GM23338 (cell line): ENCODE measurements around the gene SERPINE2. TPM values are rescaled to one million over a fixed set of nuclear protein-coding genes. Genes with fewer than 3 reads are reported as not detected.

Experiments
- ATAC-seq: fragments of 200-7000 bp; cut with Tn5 transposase; 3 replicates; pipeline ENCODE4 v1.9.1; 2020
- DNase-seq: peaks from one replicate; pipeline ENCODE4 v3.0.0-alpha.2; 2015; ENCODE audit warnings: low spot score
- H2AFZ ChIP-seq: fragments of 200-600 bp; sonication (generic); 2 replicates; pipeline ENCODE4 v1.8.0; 2016; ENCODE audit warnings: antibody characterized with exemption, mild to moderate bottlenecking, moderate library complexity
- H3F3A ChIP-seq: fragments of 200-600 bp; sonication (generic); replicated peaks from 2 replicates; pipeline ENCODE4 v1.8.0; 2017; ENCODE audit warnings: antibody characterized with exemption, mixed run types, low read depth
- H3K27ac ChIP-seq: fragments of 200-600 bp; sonication (generic); 2 replicates; pipeline ENCODE4 v1.6.1; 2016; ENCODE audit warnings: low read depth
- H3K27me3 ChIP-seq: fragments of 200-600 bp; sonication (generic); 2 replicates; pipeline ENCODE4 v1.8.0; 2016; ENCODE audit warnings: mild to moderate bottlenecking, mixed run types, moderate library complexity; ENCODE audit not compliant: insufficient read depth
- H3K36me3 ChIP-seq: fragments of 200-600 bp; sonication (generic); 2 replicates; pipeline ENCODE4 v1.8.0; 2016; ENCODE audit warnings: mild to moderate bottlenecking; ENCODE audit not compliant: insufficient read depth
- H3K4me1 ChIP-seq: fragments of 200-600 bp; sonication (generic); 2 replicates; pipeline ENCODE4 v1.8.0; 2016; ENCODE audit warnings: mild to moderate bottlenecking, moderate library complexity; ENCODE audit not compliant: insufficient read depth
- H3K4me2 ChIP-seq: fragments of 200-600 bp; sonication (generic); 2 replicates; pipeline ENCODE4 v1.7.1; 2017; ENCODE audit warnings: mixed run types
- H3K4me3 ChIP-seq: fragments of 200-600 bp; sonication (generic); 2 replicates; pipeline ENCODE4 v1.6.1; 2016; ENCODE audit warnings: mixed run types
- H3K79me2 ChIP-seq: fragments of 200-600 bp; sonication (generic); replicated peaks from 2 replicates; pipeline ENCODE4 v1.8.0; 2017; ENCODE audit warnings: mild to moderate bottlenecking; ENCODE audit not compliant: insufficient read depth
- H3K9me2 ChIP-seq: fragments of 200-600 bp; sonication (generic); 2 replicates; pipeline ENCODE4 v1.8.0; 2017; ENCODE audit not compliant: insufficient read depth
- H4K20me1 ChIP-seq: fragments of 200-600 bp; sonication (generic); replicated peaks from 2 replicates; pipeline ENCODE4 v1.8.0; 2017; ENCODE audit warnings: mild to moderate bottlenecking; ENCODE audit not compliant: insufficient read depth
- H3K27ac Mint-ChIP-seq: 2 replicates; pipeline ENCODE4 v1.8.0; 2020; ENCODE audit warnings: inconsistent platforms, mild to moderate bottlenecking, moderate library complexity, mixed read lengths
- H3K27me3 Mint-ChIP-seq: 3 replicates; pipeline ENCODE4 v1.8.0; 2022; ENCODE audit warnings: low read depth, mild to moderate bottlenecking, moderate library complexity, mixed read lengths, inconsistent platforms; ENCODE audit not compliant: insufficient read depth, poor library complexity
- H3K36me3 Mint-ChIP-seq: 3 replicates; pipeline ENCODE4 v1.8.0; 2021; ENCODE audit warnings: low read depth, mild to moderate bottlenecking, inconsistent platforms, moderate library complexity, mixed read lengths
- H3K4me1 Mint-ChIP-seq: 3 replicates; pipeline ENCODE4 v1.8.0; 2020; ENCODE audit warnings: mild to moderate bottlenecking, inconsistent platforms, mixed read lengths
- H3K4me3 Mint-ChIP-seq: 3 replicates; pipeline ENCODE4 v1.8.0; 2021; ENCODE audit warnings: moderate library complexity, mild to moderate bottlenecking, inconsistent platforms, mixed read lengths
- H3K9me3 Mint-ChIP-seq: 3 replicates; pipeline ENCODE4 v1.8.0; 2020; ENCODE audit warnings: moderate library complexity, mild to moderate bottlenecking, inconsistent platforms, mixed read lengths
- CREB1 ChIP-seq: fragments of 250-450 bp; sonication (Bioruptor Pico); IDR thresholded peaks from 2 replicates; pipeline ENCODE4 v1.5.0; 2020; ENCODE audit warnings: low read depth, mild to moderate bottlenecking, moderate library complexity
- EZH2 ChIP-seq: fragments of 200-600 bp; sonication (generic); IDR thresholded peaks from one replicate; pipeline ENCODE4 v1.8.0; 2017; ENCODE audit warnings: antibody characterized with exemption, mild to moderate bottlenecking, low read depth; ENCODE audit not compliant: unreplicated experiment
- EZH2phosphoT487 ChIP-seq: fragments of 200-600 bp; sonication (generic); IDR thresholded peaks from one replicate; pipeline ENCODE4 v1.8.1; 2018; ENCODE audit warnings: antibody characterized with exemption; ENCODE audit not compliant: unreplicated experiment
- NANOG ChIP-seq: IDR thresholded peaks from 2 replicates; pipeline ENCODE4 v1.6.1; 2016; ENCODE audit warnings: antibody characterized with exemption, borderline replicate concordance
- POLR2AphosphoS5 ChIP-seq: IDR thresholded peaks from 2 replicates; pipeline ENCODE4 v1.6.1; 2016; ENCODE audit warnings: antibody characterized with exemption, low read depth
- STAT1 ChIP-seq: IDR thresholded peaks from one replicate; pipeline ENCODE4 v1.6.1; 2016; ENCODE audit warnings: antibody characterized with exemption; ENCODE audit not compliant: unreplicated experiment
- ZNF331 ChIP-seq: fragments of 250-450 bp; sonication (Bioruptor Pico); IDR thresholded peaks from 2 replicates; pipeline ENCODE4 v1.5.0; 2020; ENCODE audit warnings: low read depth, mild to moderate bottlenecking, moderate library complexity
- polyA plus RNA-seq: library from polyadenylated mRNA; unstranded; fragments of >200 nt; fragmentation: Nextera tagmentation; extraction: Ambion mirVana; gene quantifications from 2 replicates; pipeline ENCODE4 v1.2.1, GENCODE V29; 2016
- total RNA-seq: library from RNA; depleted of rRNA; stranded (reverse); fragments of >200 nt; shearing (Covaris generic); gene quantifications from 2 replicates; pipeline ENCODE4 v1.2.3, GENCODE V29; 2014
- TF ChIP-seq, protein P1 (sequence below): IDR thresholded peaks from 2 replicates; pipeline ENCODE4 v1.6.1; 2016; ENCODE audit warnings: antibody characterized with exemption
- TF ChIP-seq, protein P2 (sequence below): fragments of 250-450 bp; sonication (Bioruptor Pico); IDR thresholded peaks from 2 replicates; pipeline ENCODE4 v1.5.0; 2020; ENCODE audit warnings: mild to moderate bottlenecking, moderate library complexity
- TF ChIP-seq, protein P3 (sequence below), 2 experiments: fragments of 200-600 bp in 1 of 2; sonication (generic) in 1 of 2; conservative IDR thresholded peaks; 2 replicates each; pipeline versions ENCODE4 v1.5.1 to v1.6.1; 2016 to 2017; ENCODE audit warnings: antibody characterized with exemption in 2 of 2, low read depth in 2 of 2, mild to moderate bottlenecking in 2 of 2, moderate library complexity in 1 of 2

The SERPINE2 gene
- total and polyA plus RNA-seq, 2 experiments from 2014 or later: 38.6 to 44.2 TPM

DNA sequence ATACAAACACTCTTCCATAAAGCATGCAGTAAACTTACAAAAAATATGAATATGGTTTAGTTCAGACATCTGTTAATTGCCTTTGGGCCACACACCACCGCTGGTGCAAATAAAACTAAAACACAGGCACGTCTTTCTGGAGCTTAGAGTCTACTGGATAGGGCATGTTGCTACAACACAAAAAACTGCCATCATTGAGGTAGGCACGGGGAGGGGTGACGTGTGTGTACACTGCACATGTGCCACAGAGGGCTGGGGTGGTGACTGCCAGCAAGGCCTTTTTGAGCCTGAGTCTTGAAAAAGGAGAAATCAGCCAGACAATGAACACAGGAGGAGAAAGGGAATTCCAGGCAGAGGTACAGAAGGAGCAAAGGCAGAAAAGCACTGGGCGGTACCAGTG is 5.1 kb downstream of the SERPINE2 start:
- H3K27me3 ChIP-seq: peaks cover 18% of the 10 kb centered on the region
- H3K4me1 Mint-ChIP-seq: peaks cover 37% of the 10 kb centered on the region
- H3K4me3 ChIP-seq: no peak overlapping the region
- H3K27ac Mint-ChIP-seq: no peak overlapping the region
- peaks cover 15% of the 10 kb centered on the region for H4K20me1 ChIP-seq
- H3K79me2 ChIP-seq: peaks cover 51% of the 10 kb centered on the region
- H3F3A ChIP-seq: no peaks in the 10 kb centered on the region
- no peak for ATAC-seq
- H3K4me1 ChIP-seq: peaks cover 40% of the 10 kb centered on the region
- H3K36me3 ChIP-seq: no peaks in the 10 kb centered on the region
- no peak overlapping the region for H2AFZ ChIP-seq
- H3K4me3 Mint-ChIP-seq: no peak overlapping the region
- no peak overlapping the region for H3K27ac ChIP-seq
- no peaks in the 10 kb centered on the region; the same call in 2 of the 3 replicates for H3K9me3 Mint-ChIP-seq
- H3K9me2 ChIP-seq: no peaks in the 10 kb centered on the region
- no peak overlapping the region for H3K4me2 ChIP-seq
- no peak for DNase-seq
- peaks cover 6% of the 10 kb centered on the region for H3K36me3 Mint-ChIP-seq
- TF ChIP-seq CREB1 (CRISPR knock-in tag): no peak
- TF ChIP-seq ZNF331 (CRISPR knock-in tag): no peak
- TF ChIP-seq EZH2: no peak
- TF ChIP-seq, protein P1, sequence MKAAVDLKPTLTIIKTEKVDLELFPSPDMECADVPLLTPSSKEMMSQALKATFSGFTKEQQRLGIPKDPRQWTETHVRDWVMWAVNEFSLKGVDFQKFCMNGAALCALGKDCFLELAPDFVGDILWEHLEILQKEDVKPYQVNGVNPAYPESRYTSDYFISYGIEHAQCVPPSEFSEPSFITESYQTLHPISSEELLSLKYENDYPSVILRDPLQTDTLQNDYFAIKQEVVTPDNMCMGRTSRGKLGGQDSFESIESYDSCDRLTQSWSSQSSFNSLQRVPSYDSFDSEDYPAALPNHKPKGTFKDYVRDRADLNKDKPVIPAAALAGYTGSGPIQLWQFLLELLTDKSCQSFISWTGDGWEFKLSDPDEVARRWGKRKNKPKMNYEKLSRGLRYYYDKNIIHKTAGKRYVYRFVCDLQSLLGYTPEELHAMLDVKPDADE: no peak
- TF ChIP-seq STAT1: no peak
- no peak for TF ChIP-seq NANOG
- peaks cover 22% of the 10 kb centered on the region for H3K27me3 Mint-ChIP-seq

DNA sequence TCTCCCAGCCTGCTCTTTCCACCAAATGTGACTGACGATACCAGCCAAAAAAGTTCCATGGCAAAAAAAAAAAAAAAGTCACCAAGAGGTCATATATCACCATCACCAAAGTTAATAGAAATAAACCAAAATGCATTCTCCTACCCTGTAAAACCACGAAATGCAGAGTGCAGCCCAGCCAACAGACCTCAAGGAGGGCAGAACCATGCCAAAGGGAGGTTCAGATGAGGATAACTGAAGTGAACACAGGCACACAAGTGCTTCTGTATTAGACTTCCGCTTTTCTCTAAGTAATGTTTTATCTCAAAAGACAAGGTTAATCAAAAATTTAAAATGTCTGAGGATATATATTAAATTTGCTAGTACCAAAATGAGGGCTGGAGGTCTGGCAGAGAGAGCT is 5.5 kb downstream of the SERPINE2 start:
- Mint-ChIP-seq H3K4me3 (no peak overlapping the region), H3K9me3 (no peaks in the 10 kb centered on the region; the same call in 2 of the 3 replicates), H3K4me1 (peaks cover 41% of the 10 kb centered on the region), H3K27me3 (peaks cover 22% of the 10 kb centered on the region), H3K27ac (no peak overlapping the region), H3K36me3 (peaks cover 6% of the 10 kb centered on the region)
- H3K27ac ChIP-seq: no peak overlapping the region
- H4K20me1 ChIP-seq: peaks cover 15% of the 10 kb centered on the region
- ATAC-seq (no peak), DNase-seq (no peak)
- no peaks in the 10 kb centered on the region for H3F3A ChIP-seq
- H3K4me2 ChIP-seq: no peak overlapping the region
- peaks cover 51% of the 10 kb centered on the region for H3K79me2 ChIP-seq
- H3K36me3 ChIP-seq: no peaks in the 10 kb centered on the region
- peaks cover 44% of the 10 kb centered on the region for H3K4me1 ChIP-seq
- no peak overlapping the region for H3K4me3 ChIP-seq
- H3K9me2 ChIP-seq: no peaks in the 10 kb centered on the region
- H3K27me3 ChIP-seq: peaks cover 18% of the 10 kb centered on the region
- no peak overlapping the region for H2AFZ ChIP-seq
- TF ChIP-seq, protein P2, sequence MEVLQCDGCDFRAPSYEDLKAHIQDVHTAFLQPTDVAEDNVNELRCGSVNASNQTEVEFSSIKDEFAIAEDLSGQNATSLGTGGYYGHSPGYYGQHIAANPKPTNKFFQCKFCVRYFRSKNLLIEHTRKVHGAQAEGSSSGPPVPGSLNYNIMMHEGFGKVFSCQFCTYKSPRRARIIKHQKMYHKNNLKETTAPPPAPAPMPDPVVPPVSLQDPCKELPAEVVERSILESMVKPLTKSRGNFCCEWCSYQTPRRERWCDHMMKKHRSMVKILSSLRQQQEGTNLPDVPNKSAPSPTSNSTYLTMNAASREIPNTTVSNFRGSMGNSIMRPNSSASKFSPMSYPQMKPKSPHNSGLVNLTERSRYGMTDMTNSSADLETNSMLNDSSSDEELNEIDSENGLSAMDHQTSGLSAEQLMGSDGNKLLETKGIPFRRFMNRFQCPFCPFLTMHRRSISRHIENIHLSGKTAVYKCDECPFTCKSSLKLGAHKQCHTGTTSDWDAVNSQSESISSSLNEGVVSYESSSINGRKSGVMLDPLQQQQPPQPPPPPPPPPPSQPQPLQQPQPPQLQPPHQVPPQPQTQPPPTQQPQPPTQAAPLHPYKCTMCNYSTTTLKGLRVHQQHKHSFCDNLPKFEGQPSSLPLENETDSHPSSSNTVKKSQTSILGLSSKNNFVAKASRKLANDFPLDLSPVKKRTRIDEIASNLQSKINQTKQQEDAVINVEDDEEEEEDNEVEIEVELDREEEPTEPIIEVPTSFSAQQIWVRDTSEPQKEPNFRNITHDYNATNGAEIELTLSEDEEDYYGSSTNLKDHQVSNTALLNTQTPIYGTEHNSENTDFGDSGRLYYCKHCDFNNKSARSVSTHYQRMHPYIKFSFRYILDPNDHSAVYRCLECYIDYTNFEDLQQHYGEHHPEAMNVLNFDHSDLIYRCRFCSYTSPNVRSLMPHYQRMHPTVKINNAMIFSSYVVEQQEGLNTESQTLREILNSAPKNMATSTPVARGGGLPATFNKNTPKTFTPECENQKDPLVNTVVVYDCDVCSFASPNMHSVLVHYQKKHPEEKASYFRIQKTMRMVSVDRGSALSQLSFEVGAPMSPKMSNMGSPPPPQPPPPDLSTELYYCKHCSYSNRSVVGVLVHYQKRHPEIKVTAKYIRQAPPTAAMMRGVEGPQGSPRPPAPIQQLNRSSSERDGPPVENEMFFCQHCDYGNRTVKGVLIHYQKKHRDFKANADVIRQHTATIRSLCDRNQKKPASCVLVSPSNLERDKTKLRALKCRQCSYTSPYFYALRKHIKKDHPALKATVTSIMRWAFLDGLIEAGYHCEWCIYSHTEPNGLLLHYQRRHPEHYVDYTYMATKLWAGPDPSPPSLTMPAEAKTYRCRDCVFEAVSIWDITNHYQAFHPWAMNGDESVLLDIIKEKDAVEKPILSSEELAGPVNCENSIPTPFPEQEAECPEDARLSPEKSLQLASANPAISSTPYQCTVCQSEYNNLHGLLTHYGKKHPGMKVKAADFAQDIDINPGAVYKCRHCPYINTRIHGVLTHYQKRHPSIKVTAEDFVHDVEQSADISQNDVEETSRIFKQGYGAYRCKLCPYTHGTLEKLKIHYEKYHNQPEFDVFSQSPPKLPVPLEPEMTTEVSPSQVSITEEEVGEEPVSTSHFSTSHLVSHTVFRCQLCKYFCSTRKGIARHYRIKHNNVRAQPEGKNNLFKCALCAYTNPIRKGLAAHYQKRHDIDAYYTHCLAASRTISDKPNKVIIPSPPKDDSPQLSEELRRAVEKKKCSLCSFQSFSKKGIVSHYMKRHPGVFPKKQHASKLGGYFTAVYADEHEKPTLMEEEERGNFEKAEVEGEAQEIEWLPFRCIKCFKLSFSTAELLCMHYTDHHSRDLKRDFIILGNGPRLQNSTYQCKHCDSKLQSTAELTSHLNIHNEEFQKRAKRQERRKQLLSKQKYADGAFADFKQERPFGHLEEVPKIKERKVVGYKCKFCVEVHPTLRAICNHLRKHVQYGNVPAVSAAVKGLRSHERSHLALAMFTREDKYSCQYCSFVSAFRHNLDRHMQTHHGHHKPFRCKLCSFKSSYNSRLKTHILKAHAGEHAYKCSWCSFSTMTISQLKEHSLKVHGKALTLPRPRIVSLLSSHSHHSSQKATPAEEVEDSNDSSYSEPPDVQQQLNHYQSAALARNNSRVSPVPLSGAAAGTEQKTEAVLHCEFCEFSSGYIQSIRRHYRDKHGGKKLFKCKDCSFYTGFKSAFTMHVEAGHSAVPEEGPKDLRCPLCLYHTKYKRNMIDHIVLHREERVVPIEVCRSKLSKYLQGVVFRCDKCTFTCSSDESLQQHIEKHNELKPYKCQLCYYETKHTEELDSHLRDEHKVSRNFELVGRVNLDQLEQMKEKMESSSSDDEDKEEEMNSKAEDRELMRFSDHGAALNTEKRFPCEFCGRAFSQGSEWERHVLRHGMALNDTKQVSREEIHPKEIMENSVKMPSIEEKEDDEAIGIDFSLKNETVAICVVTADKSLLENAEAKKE: no peak
- TF ChIP-seq EZH2phosphoT487 (no peak), NANOG (no peak), POLR2AphosphoS5 (no peak)
- TF ChIP-seq, protein P3, sequence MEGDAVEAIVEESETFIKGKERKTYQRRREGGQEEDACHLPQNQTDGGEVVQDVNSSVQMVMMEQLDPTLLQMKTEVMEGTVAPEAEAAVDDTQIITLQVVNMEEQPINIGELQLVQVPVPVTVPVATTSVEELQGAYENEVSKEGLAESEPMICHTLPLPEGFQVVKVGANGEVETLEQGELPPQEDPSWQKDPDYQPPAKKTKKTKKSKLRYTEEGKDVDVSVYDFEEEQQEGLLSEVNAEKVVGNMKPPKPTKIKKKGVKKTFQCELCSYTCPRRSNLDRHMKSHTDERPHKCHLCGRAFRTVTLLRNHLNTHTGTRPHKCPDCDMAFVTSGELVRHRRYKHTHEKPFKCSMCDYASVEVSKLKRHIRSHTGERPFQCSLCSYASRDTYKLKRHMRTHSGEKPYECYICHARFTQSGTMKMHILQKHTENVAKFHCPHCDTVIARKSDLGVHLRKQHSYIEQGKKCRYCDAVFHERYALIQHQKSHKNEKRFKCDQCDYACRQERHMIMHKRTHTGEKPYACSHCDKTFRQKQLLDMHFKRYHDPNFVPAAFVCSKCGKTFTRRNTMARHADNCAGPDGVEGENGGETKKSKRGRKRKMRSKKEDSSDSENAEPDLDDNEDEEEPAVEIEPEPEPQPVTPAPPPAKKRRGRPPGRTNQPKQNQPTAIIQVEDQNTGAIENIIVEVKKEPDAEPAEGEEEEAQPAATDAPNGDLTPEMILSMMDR (conservative IDR thresholded peaks at IDR 0.05; ENCODE audit: low read depth in 2 of 2): no peak
- TF ChIP-seq, protein P1: no peak
